NT2/D1 (cell line): ENCODE measurements around the gene DSCAML1.

Source experiments
- YY1 ChIP-seq: IDR thresholded peaks from 2 replicates; pipeline ENCODE4 v1.6.1; 2011; ENCODE audit not compliant: insufficient read length, insufficient read depth
- ZNF274 ChIP-seq: IDR thresholded peaks from 2 replicates; pipeline ENCODE4 v1.6.1; 2011; ENCODE audit warnings: mild to moderate bottlenecking, low read depth, low read length

DNA sequence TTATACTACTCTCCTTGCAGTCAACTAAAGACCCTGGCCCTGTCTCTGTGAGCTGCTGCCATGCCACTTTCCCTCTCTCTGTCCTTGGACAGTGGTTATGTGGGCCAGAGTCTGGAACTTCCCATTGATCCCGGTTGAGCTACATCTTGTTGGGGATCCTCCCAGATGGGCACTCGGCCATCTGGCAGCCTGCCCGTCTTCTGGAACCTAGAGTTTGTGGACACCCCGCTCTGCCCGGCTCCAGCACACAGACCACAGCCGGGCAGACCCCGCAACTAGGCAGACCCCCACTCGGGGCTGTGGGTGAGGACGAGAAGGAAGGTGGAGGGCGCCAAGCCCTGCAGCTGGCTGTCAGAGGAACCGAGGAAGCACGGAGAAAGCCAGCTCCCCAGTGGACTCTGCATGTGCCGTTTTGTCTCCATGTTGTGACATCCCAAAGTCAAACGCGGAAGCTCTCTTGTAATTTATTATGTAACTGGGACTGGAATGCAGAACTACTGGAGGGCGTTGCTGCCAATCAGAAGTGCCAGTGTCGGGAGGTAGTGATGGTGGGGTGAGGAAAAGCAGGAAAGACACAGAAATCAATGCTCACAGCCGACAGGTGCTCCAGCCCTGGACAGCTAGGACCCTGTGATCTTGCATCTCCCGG, 261.7 kb downstream of the DSCAML1 start:
- TF ChIP-seq YY1 (no peak), ZNF274 (no peak)
